Non-pigmented ciliary epithelial cell (primary cell): ENCODE measurements around the gene LCN2.
"Not testable (repeated sequence)": the region's sequence is repeated elsewhere in the genome, so short reads cannot be mapped to it uniquely, and the experiment has no call there.

Experiments used
- DNase-seq: peaks from one replicate; pipeline ENCODE4 v3.0.0-alpha.2; 2010; ENCODE audit warnings: low read depth

Gene LCN2

DNA sequence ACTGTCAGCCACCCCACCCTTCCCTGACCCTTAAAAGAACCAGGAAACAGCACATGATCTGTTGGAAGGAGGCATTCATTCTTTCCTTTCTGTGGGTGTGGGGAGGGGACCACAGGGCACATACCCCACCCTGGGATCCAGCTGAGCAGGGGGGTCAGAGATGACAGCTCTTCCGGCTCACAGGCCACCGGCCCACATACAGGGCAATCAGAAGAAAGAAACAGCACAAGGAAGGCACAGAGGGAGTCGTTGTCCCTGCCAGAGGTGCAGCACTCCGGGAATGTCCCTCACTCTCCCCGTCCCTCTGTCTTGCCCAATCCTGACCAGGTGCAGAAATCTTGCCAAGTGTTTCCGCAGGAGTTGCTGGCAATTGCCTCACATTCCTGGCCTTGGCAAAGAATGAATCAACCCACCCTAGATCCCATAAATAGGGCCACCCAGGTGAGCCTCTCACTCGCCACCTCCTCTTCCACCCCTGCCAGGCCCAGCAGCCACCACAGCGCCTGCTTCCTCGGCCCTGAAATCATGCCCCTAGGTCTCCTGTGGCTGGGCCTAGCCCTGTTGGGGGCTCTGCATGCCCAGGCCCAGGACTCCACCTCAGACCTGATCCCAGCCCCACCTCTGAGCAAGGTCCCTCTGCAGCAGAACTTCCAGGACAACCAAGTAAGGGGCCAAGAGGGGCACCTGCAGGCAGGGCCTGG lies at the start of gene LCN2:
LCN2 (plus strand) TSS at position 453 of the 701 bp plus-strand sequence; CDS start at position 526, 73 bp downstream.
- DNase-seq: no peak

DNA sequence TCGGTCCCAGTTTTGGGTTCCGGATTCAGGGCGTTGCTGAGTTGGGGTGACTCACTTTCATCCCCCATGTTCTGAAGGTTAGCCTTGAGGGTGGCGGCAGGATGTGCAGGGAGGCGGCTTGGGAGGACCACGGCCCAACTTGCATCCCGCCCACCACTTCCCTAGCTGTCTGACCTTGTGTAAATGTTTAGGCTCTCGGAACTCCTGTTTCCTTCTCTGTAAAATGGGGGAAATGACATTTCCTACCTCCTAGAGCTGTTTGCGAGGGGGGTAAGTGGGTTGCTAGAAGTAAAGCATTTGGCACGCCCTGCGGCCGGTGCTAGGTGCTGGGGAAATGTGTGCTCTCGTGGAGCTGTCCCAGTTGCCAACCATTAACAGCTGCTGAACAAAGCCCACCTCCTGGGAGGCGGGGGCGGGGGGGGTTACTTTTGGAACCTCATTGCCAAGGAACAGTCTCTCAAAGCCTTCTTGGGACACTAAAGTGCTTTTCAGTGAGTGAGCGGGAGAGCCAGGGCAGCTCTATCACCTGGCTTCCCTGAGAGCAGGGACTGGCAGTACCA lies 49.2 kb upstream of the LCN2 start:
- DNase-seq: no peak

DNA sequence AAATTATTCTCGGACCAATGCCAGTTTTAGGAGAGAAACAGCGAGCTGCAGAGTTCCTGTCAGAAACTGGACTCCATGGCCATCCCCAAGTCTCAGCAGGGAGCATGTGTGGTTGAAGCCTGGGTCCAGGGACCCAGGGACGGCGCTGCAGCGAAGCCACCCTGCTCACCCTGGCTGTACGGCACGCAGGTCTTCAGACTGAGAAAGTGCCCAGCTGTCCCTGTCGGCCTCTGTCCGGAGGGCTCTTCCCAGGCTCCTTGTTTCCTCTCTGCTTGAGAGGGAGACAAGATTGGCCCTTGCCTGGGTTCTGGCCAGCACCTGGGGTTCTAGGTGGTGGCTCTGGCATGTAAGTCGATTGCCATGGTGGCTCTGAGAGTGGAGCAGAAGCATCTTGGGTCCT lies 48.7 kb upstream of the LCN2 start:
- DNase-seq: no peak

DNA sequence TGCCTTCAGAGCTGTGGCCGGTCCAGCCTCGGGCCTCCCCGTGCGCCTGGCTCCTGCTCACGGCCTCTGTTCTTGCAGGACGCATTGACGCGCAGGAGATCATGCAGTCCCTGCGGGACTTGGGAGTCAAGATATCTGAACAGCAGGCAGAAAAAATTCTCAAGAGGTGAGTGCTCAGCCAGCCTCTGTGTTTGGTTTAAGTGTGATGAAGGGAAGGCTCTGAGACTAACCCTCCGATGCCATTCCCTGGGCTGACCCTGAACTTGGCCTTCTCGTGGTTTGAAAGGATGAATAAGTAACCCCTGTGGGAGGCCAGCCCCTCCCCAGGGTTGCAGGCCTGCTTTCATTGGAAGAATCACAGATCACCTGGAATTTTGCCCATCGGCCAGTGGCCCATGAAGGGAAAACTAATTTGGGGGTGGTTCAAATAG lies 48.0 kb upstream of the LCN2 start:
- no peak for DNase-seq

DNA sequence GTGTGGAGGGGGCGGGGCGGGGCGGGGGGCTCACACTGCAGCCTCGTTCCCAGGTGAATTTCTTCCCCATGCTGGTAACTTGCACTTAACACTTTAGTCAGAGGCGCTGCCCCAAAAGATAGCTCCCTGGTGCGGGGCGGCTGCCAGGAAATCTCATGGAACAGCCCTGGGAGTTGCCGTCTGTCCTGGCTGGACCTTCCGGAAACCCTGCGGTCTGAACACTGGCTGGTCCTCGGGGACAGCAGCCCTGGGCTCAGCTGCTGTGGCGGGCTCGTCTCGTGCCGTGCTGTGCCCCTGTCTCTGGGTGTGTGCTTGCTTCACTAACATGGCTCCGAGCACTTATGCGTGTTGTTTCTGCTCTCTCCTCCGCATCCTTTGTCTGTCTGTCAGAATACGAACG lies 47.6 kb upstream of the LCN2 start:
- DNase-seq: no peak

DNA sequence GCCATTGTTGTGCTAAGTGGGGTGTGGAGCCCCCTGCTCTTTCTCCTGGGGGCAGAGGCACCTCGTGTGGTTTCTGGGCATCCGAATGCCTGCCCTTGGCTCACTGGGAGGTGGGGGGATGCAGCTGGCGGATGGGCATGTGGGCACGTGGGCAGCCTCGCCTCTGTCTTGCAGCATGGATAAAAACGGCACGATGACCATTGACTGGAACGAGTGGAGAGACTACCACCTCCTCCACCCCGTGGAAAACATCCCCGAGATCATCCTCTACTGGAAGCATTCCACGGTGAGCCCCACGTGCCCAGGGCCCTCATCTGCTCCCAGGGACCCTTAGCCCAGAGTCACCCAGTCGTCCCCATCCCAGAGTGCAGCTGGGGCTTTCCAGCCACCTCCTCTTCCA lies 47.1 kb upstream of the LCN2 start:
- DNase-seq: no peak

DNA sequence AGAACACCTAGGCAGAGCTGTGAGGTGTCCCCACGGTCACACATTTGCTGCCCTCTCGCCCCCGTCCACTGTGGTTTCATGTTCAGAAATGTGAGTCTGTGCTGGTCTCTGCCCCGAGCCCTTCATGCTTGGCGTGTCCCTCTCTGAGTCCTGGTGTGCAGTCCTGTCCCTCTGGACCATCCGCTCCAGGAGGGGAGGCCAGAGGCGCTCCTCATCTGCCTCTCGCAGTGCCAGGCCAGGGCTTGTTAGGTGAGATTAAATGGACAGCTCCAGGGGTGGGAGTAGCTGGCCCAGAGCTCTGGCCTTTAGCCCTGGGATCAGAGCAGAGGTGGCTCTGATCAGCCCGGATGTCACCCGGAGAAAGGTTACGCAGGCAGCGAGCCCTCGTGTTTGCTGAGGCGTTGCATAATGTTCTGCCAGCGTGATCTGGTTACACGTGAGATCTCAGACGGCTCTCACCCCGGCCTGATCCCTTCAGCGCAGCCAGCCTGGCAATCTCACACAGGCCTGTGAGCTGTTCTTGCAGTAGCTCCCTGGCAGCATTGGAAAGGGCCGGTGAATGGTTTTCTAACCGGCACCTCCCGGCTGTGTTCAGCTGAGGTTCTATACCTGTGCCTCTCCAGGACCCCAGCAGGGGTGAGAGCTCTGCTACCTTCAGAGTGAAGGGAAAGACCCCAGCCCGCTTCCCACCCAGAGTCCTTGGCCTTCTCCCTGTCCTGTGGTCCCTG lies 46.2 kb upstream of the LCN2 start:
- DNase-seq: no peak

DNA sequence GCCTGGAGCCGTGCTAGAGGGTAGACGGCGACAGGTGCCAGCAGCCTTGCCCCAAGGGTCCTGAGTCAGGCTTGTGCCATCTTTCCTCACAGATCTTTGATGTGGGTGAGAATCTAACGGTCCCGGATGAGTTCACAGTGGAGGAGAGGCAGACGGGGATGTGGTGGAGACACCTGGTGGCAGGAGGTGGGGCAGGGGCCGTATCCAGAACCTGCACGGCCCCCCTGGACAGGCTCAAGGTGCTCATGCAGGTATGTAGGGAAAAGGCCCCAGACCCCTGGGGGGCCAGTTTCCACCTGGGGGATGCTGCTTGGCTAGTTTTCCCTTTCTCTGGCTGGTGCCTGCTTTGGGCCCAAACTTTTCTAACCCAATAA lies 45.7 kb upstream of the LCN2 start:
- no peak for DNase-seq

DNA sequence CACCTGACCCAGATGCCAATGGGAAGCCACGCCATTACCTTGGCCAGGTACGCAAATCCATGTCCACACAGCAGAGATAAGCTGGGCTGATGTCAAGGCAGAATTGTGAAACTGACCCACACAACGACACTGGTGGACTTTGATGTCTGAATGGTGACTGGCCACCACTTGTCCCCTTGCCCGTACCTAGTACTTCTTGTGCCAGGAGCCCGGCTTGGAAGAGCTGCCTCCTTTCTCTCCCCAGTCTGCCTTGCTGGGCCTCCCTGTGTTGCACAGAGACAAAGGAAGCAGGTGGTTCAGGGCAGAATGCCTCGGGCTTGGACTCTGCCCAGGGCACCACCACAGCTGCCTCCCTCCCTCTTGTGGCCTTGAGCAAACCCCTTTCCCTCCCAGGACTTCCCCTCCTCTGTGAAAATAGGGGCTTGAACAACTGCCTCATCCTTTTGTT lies 45.1 kb upstream of the LCN2 start:
- no peak for DNase-seq

DNA sequence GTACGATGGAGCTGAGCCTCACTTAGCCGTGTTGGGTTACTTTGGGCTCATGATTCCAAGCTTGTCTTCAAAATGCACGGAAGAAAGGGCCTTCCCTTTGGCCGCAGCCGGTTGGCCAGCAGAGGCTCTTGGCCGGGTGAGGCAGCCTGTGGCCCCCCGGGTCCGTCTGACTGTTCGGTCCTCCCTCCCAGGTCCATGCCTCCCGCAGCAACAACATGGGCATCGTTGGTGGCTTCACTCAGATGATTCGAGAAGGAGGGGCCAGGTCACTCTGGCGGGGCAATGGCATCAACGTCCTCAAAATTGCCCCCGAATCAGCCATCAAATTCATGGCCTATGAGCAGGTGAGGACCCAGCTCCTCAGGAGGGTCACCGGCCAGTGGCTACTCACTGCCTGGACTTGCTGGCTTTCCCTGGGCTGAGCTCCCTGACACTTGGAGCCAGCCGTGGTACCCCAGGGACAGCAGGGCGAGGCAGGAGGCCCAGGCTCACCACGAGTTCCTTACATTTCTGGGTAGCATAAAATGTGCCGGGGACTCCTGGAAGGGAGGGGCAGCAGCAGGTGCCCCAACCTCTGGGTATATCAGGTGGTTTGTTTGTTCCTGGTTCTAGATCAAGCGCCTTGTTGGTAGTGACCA lies 43.6 kb upstream of the LCN2 start:
- no peak for DNase-seq

DNA sequence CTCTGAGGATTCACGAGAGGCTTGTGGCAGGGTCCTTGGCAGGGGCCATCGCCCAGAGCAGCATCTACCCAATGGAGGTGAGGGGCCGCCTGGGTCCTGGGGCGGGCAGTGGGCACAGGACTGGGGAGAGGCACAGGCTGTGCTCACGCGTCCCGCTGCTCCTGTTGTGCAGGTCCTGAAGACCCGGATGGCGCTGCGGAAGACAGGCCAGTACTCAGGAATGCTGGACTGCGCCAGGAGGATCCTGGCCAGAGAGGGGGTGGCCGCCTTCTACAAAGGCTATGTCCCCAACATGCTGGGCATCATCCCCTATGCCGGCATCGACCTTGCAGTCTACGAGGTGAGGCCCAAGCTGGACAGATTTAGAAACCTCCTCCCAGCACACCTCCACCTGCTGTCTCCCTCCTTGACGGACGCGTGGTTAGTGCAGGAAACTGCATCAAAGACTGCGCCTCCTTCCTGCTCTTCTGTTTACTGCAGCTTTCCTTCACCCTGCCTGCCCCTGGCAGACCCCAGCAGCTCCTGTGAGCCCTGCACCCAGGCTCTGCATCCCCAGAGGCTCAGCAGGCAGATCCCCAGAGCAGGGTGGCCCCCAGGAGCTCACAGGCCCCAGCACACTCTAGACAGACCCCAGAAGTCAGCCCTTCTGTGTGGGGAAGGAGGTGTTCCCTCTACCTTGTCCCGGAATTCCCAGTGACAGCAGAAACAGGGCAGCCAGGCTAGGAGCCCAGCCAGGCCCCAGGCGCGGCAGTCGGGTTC lies 42.9 kb upstream of the LCN2 start:
- no peak for DNase-seq

DNA sequence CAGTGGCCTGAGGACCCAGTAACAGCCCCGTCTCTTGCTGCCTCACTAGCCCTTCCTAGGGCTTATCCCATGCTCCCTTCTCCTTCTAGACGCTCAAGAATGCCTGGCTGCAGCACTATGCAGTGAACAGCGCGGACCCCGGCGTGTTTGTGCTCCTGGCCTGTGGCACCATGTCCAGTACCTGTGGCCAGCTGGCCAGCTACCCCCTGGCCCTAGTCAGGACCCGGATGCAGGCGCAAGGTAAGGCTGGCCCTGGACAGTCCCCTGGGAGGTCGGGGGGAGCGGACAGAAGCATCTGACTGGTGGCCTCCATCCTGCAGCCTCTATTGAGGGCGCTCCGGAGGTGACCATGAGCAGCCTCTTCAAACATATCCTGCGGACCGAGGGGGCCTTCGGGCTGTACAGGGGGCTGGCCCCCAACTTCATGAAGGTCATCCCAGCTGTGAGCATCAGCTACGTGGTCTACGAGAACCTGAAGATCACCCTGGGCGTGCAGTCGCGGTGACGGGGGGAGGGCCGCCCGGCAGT lies 42.2 kb upstream of the LCN2 start:
- DNase-seq: no peak

DNA sequence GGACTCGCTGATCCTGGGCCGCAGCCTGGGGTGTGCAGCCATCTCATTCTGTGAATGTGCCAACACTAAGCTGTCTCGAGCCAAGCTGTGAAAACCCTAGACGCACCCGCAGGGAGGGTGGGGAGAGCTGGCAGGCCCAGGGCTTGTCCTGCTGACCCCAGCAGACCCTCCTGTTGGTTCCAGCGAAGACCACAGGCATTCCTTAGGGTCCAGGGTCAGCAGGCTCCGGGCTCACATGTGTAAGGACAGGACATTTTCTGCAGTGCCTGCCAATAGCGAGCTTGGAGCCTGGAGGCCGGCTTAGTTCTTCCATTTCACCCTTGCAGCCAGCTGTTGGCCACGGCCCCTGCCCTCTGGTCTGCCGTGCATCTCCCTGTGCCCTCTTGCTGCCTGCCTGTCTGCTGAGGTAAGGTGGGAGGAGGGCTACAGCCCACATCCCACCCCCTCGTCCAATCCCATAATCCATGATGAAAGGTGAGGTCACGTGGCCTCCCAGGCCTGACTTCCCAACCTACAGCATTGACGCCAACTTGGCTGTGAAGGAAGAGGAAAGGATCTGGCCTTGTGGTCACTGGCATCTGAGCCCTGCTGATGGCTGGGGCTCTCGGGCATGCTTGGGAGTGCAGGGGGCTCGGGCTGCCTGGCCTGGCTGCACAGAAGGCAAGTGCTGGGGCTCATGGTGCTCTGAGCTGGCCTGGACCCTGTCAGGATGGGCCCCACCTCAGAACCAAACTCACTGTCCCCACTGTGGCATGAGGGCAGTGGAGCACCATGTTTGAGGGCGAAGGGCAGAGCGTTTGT lies 41.6 kb upstream of the LCN2 start:
- DNase-seq: no peak

DNA sequence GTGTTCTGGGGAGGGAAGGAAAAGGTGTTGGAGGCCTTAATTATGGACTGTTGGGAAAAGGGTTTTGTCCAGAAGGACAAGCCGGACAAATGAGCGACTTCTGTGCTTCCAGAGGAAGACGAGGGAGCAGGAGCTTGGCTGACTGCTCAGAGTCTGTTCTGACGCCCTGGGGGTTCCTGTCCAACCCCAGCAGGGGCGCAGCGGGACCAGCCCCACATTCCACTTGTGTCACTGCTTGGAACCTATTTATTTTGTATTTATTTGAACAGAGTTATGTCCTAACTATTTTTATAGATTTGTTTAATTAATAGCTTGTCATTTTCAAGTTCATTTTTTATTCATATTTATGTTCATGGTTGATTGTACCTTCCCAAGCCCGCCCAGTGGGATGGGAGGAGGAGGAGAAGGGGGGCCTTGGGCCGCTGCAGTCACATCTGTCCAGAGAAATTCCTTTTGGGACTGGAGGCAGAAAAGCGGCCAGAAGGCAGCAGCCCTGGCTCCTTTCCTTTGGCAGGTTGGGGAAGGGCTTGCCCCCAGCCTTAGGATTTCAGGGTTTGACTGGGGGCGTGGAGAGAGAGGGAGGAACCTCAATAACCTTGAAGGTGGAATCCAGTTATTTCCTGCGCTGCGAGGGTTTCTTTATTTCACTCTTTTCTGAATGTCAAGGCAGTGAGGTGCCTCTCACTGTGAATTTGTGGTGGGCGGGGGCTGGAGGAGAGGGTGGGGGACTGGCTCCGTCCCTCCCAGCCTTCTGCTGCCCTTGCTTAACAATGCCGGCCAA lies 40.8 kb upstream of the LCN2 start:
- no peak for DNase-seq

DNA sequence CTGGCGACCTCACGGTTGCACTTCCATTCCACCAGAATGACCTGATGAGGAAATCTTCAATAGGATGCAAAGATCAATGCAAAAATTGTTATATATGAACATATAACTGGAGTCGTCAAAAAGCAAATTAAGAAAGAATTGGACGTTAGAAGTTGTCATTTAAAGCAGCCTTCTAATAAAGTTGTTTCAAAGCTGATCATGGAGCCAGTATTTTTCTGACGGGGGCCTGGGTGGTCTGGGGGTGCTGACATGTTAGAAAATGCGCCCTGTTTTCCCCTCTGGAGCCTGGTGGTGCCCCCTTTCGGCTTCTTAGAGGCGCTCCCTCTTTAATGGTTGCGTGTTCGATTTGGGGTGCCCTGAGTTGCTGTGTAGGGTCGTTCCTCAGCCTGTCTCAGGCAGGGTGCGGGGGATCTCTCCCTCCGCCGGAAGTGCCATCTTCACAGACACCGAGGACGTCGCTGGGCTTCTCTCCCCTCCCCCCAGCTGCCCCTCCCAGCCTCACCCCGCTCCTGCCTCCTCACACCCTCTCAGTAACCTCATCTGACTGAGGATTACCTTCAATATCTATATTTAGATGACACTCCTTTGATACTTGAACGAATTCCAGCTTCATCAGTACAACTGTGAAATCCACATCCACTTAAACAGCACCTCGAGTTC lies 40.1 kb upstream of the LCN2 start:
- no peak for DNase-seq

DNA sequence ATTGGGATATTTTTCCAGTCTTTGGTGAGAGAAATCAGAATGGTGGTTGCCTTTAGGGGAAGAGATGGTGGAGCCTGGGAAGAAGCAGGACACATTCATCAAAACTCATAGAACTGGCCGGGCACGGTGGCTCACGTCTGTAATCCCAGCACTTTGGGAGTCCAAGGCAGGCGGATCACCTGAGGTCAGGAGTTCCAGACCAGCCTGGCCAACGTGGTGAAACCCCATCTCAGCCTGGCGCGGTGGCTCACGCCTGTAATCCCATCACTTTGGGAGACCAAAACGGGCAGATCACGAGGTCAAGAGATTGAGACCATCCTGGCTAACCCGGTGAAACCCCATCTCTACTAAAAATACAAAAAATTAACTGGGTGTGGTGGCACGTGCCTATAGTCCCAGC lies 37.5 kb upstream of the LCN2 start:
- not testable (repeated sequence) for DNase-seq

DNA sequence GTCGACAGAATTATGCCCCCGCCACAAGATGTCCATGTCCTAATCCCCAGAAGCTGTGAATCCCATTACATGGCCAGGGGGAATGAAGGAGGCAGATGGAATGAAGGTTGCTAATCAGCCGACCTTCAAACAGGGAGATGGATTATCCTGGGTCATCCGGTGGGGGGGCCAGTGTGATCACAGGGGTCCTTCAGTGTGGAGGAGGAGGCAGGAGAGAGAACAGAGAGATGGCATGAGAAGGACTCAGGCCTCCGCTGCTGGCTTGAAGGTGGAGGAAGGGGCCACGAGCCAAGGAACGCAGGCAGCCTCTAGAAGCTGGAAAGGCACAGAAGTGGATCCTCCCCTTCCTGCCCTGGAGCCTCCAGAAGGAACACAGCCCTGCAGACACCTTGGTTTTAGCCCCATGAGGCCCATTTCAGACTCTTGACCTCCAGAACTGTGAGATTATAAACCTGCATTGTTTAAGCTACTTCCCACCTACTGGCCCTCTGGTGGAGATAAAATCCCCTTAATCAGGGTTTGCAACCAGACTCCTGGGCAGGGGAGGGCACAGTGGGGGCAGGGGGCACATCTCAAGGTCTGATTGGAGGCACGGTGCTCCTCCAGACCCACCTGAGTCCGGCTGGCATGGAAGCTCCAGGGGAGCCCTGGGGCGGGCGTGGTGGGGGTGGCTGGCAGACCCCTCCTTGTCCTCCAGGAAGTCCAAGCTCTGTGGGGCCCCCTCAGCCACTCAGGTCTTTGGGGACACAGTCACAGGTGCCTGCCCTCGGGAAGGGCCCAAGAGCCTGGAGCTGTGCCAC lies 35.5 kb upstream of the LCN2 start:
- no peak for DNase-seq

DNA sequence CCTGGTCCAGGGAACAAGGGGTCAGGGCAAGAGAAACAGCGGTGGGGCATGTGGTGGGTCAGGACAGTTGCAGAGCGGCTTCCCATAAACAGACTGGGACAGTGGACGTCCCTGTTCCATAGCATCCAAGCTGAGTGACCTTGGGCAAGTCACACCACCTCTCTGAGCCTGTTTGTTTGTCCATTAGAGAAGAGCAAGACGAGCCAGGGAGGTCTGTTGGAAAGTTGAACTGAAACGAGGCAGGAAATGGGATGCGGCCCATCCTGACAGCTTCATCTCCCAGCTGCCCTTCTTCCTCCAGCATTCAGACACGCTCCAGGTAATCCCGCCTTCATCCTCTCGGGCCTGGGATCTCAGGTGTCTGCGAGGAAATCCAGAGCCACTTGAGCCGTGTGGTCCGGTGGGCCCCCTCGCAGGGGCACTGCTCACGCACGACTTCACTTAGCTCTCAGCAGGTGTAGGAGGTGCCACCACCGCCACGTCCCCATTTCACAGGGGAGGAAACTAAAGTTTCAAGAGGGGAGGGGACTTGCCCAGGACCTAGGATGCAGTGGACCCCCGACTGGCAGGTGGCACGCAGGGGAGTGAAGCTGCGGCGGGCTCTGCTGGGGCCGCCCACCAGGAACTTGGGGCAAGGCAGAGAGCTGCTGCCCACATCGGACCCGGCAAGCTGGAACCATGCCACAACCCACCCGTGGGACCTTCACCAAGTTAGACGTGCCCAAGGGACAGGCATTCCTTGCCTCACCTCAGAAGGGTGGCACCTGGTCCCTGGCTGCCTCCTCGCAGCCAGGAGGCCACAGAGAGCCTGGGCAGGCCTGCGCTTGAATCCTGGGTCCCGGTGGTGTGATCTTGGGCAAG lies 34.7 kb upstream of the LCN2 start:
- DNase-seq: no peak
